DND-41 (cell line): ENCODE data around the gene SRRM1.

Source experiments
- CTCF ChIP-seq: IDR thresholded peaks from 2 replicates; pipeline ENCODE4 v1.5.1; 2012; ENCODE audit warnings: borderline replicate concordance, low read length, moderate library complexity, mild to moderate bottlenecking; ENCODE audit not compliant: poor library complexity, severe bottlenecking; ENCODE audit errors: extremely low read depth
- EZH2 ChIP-seq: IDR thresholded peaks from 3 replicates; pipeline ENCODE4 v1.6.1; 2012; ENCODE audit warnings: borderline replicate concordance, low read depth, mild to moderate bottlenecking, moderate library complexity, low read length, inconsistent platforms; ENCODE audit not compliant: severe bottlenecking

- TF ChIP-seq EZH2 (no peak), CTCF (no peak)
Measured at GRCh38 chr1:24707687-24708086, 64.6 kb downstream of the SRRM1 start.
